IPS-NIHi11 (cell line): ENCODE measurements around the gene RTKN2.
"Not testable (repeated sequence)": the region's sequence is repeated elsewhere in the genome, so short reads cannot be mapped to it uniquely, and the experiment has no call there.

Experiments
- DNase-seq: peaks from one replicate; pipeline ENCODE4 v3.0.0; 2012; ENCODE audit warnings: mixed read lengths, low spot score

RTKN2 gene, protein sequence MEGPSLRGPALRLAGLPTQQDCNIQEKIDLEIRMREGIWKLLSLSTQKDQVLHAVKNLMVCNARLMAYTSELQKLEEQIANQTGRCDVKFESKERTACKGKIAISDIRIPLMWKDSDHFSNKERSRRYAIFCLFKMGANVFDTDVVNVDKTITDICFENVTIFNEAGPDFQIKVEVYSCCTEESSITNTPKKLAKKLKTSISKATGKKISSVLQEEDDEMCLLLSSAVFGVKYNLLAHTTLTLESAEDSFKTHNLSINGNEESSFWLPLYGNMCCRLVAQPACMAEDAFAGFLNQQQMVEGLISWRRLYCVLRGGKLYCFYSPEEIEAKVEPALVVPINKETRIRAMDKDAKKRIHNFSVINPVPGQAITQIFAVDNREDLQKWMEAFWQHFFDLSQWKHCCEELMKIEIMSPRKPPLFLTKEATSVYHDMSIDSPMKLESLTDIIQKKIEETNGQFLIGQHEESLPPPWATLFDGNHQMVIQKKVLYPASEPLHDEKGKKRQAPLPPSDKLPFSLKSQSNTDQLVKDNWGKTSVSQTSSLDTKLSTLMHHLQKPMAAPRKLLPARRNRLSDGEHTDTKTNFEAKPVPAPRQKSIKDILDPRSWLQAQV

DNA sequence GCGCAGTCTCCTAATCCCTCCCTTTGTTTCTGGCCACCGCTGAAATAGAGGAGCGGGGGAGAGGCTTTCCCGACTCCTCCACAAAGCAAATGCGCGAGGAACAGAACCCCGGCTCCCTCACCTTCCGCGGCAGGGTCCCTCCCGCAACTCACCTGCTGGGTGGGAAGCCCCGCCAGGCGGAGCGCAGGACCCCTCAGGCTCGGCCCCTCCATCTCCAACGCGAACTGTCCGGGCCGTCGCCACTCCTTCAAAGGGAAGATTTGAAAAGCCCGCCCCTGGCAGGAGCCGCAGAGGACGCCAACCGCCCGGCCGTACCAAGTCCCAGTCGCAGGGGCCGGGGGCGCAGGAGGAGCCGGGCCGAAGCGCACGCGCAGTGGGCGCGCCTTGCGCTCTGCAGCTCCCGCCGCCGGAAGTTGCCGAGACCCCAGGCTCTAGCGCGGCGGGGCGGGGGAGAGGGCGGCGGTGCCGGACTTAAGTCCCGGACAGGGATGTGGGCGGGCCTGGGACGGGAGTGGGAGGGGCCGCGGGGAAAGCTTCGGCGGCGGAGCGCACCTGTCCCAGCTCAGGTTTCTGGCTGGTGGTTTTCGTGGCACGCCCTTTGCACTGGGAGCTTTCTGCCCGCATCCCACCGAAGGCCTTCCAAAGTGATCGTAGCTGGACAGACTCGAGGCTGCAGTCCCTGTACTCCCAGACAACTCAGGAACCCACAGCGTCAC lies at the start of gene RTKN2:
Gene RTKN2 (minus strand): TSS at position 446 of the 716 bp plus-strand sequence. CDS start 234 bp downstream, at position 212.
- peak; percentile 94 for DNase-seq

DNA sequence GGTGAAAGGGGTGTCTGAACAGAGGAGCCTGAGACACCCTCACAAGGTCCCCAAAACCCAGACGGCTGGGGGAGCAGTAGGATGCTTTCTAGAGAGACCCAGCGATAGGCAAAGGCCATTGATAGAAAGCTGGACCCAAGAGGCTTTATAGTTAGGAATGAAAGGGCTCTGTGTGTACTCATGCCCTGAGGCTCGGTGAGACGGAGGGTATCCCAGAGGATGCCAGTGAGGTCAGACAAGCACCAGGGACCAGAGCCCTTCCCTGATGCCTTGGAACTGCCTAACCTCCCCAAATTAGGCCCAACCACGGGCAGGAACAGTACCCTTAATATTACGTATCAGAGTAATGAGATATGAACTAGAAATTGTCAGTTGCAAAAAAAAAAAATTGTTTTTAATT lies 48.6 kb upstream of the RTKN2 start:
- no peak for DNase-seq

DNA sequence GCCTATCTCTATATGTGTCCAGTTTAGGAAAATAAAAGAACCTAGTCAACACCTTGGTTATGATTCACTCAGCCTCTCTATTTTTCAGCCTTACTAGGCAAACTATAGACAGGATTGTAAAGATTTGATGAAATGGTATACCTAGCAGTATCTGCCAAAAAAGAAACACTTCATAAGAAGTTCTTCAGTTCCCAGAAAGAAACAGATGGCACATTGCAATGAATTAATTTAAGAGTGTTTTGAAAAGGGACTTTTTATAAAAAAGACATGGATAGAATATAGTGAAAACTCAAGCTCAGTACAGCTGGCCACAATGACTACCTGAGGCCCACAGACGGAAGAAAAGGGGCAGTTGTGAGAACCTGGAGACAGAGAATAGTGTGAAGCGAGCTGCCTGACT lies 40.6 kb upstream of the RTKN2 start:
- DNase-seq = no peak

GRCh38 chr10:62308101-62308500 lies 39.5 kb upstream of the RTKN2 start:
- DNase-seq = no peak

- no peak for DNase-seq
Measured at GRCh38 chr10:62307635-62308034, 39.0 kb upstream of the RTKN2 start.

GRCh38 chr10:62306663-62307062 lies 38.0 kb upstream of the RTKN2 start:
- peak; percentile 13 for DNase-seq

DNA sequence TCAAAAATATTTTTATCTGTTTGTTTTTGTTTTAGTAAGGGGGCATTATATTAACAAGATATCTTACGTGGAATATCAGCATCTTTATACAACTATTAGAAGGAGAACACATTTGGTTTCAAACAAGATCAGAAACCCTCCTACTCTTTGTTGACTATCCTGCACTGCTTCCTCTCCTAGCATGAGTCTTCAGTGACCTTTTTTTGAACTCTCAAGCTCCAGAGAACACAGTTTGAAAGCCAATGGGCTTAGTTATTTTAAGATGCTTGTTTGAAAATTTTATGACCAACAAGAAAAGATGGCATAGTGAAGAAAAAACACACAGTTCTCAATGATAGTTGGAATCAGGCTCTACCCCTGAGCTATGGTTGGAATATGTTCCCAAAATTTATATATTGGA lies 37.2 kb upstream of the RTKN2 start:
- DNase-seq = no peak

DNA sequence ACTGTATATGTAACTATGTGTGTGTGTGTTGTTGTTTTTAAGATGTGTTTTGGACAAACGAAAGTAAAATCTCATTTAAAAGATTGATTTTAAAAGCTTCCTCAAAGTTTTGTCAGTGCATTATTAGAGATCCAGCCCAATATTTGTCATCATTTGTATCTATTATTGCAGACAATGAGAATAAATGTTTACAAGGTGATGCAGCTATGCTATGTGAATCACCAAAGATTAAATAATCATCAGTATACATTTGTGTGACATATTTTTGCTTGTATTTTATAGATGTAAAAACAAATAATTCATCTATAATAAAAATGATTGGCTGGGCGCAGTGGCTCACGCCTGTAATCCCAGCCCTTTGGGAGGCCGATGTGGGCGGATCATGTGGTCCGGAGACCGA lies 35.3 kb upstream of the RTKN2 start:
- DNase-seq = no peak

DNA sequence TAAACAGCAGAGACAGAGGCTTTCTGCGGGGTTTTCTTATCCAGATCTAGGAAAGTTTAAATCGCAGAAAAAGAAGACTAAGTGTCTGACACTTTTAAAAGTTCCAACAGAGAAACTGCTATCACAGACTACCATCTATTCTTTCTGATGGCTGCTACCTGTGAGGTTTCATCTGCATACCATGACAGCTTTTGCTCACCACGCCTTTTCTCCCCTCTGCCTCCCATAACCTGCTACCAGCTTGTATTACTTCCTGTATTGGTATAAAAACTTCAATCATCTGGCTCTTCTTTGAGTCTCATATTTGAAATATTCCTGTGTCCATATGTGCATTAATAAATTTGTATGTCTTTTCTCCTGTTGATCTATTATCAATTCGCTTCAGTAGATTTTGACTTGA lies 34.1 kb upstream of the RTKN2 start:
- no peak for DNase-seq

GRCh38 chr10:62297857-62298256 lies 29.2 kb upstream of the RTKN2 start:
- DNase-seq = no peak

GRCh38 chr10:62284221-62284620 lies 15.6 kb upstream of the RTKN2 start:
- DNase-seq = no peak

DNA sequence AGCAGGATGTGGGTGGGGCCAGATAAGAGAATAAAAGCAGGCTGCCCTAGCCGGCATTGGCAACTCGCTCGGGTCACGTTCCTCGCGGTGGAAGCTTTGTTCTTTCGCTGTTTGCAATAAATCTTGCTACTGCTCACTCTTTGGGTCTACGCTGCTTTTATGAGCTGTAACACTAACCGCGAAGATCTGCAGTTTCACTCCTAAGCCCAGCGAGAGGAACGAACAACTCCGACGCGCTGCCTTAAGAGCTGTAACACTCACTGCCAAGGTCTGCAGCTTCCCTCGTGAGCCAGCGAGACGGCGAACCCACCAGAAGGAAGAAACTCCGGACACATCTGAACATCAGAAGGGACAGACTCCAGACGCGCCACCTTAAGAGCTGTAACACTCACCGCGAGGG lies 12.7 kb upstream of the RTKN2 start:
- DNase-seq = not testable (repeated sequence)

GRCh38 chr10:62280392-62280791 lies 11.7 kb upstream of the RTKN2 start:
- not testable (repeated sequence) for DNase-seq

GRCh38 chr10:62278441-62278910 lies 9.8 kb upstream of the RTKN2 start:
- DNase-seq = no peak

- no peak for DNase-seq
Measured at GRCh38 chr10:62277971-62278370, 9.3 kb upstream of the RTKN2 start.

- no peak for DNase-seq
Measured at GRCh38 chr10:62270020-62270419, 1.4 kb upstream of the RTKN2 start.

DNA sequence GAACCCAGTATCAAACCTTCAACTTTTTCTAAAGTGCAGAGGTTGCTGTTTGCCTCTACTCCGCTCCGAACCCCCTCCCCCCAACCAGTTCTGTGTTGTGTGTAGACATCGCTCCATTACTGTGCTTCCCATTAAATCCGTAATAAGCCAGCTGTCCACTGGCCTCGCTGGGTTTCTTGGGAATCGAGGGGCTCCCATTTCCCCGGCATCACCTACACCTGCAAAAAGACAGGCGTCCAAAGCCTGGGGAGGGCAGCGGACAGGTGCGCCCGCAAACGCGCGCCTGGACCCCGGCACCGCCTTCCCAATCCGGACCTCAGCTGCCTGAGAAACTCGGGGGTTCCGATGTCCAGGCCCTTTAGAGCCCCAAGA lies 631 bp downstream of the RTKN2 start:
- DNase-seq = no peak

- DNase-seq = no peak
Measured at GRCh38 chr10:62266611-62267010, 2.0 kb downstream of the RTKN2 start.

DNA sequence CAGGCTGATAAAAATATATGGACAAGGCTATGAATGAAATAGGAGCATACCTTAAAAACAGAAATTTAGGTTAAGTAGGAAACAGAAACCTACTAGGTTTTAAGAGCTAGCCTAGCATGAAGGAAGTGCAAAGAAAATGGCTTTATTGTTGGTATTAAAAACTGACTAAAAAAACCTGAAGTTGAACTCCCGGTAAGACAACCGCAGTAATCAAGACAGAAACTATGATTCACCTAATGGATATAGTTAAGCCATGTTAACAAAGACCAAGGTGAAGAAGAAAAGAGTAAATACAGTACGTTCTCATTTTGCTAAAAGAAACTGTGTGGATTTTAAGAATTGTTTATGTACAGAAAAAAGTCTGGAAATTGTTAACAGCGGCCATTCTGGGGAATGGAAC lies 2.5 kb downstream of the RTKN2 start:
- DNase-seq = no peak

DNA sequence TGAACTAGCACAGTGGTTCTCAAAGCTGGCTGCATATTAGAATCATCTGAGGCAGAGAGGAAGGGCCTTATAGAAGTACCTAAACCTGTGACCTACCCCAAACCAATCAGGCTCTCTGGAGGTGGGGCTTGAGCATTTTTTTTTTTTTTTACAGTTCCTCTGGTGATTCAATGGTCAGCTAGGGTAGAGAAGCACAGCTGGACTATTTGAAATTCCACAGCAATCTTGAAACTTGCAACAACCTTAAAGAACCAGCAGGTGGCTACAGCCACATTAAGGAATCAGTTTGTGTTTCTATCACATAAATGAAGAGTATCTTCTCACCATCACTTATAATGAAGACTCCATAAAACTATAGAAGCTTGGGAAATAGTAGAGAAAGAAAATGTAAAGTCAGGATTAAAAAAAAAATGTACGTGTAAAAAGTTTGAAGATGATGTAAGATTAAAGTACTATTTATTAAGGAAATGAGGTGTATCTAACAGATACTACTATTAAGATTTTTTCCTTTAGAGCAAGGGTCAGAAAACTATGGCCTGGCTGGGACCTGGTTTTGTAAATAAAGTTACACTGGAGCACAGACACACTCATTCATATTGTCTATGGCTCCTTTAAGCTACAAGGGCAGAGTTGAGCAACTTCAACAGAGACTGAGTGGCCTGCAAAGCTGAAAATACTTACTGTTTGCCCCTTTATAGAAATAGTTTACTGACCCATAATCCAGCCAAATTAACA lies 3.8 kb downstream of the RTKN2 start:
- peak; percentile 68 for DNase-seq

GRCh38 chr10:62264126-62264525 lies 4.5 kb downstream of the RTKN2 start:
- DNase-seq = no peak

DNA sequence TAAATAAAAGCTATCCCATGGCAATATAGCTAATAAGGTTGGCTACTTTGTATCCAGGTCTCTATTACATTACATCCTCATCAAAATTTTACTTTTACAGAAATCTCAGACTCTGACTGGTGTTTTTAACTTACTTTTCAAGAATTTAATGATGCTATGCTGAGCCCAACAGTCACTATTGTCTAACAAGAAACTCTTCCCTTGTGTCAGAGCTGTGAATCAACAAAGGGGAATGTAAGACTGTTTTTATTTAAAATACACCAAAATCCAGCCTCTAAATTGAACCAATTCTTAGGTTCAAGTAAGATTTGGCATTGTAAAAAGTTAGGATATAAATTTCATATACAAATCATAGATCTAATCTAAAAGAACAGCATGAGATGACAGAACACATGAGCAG lies 7.0 kb downstream of the RTKN2 start:
- DNase-seq = no peak
